Trophoblast cell (in vitro differentiated cells and primary cell): ENCODE measurements around the gene CAP1.

Source experiments
- DNase-seq, 2 donors: peaks; one replicate each; pipeline ENCODE4 v3.0.0-alpha.2; 2016
- H2AFZ ChIP-seq: 2 replicates; pipeline ENCODE4 v1.6.1; 2013; ENCODE audit warnings: low read length, moderate library complexity, mild to moderate bottlenecking; ENCODE audit not compliant: insufficient read depth, poor library complexity
- H2AK5ac ChIP-seq: 2 replicates; pipeline ENCODE4 v1.6.1; 2013; ENCODE audit warnings: mild to moderate bottlenecking, low read length
- H2BK120ac ChIP-seq: 2 replicates; pipeline ENCODE4 v1.6.1; 2013; ENCODE audit warnings: low read length, mild to moderate bottlenecking, moderate library complexity; ENCODE audit not compliant: insufficient read depth, poor library complexity
- H2BK12ac ChIP-seq: 2 replicates; pipeline ENCODE4 v1.6.1; 2013; ENCODE audit warnings: mild to moderate bottlenecking, low read length, moderate library complexity
- H2BK5ac ChIP-seq: 2 replicates; pipeline ENCODE4 v1.6.1; 2013; ENCODE audit warnings: low read length, low read depth, moderate library complexity, mild to moderate bottlenecking; ENCODE audit not compliant: poor library complexity
- H3K14ac ChIP-seq: 2 replicates; pipeline ENCODE4 v1.6.1; 2013; ENCODE audit warnings: mild to moderate bottlenecking, low read length
- H3K18ac ChIP-seq: 2 replicates; pipeline ENCODE4 v1.6.1; 2013; ENCODE audit warnings: mild to moderate bottlenecking, low read length
- H3K23ac ChIP-seq: 2 replicates; pipeline ENCODE4 v1.6.1; 2013; ENCODE audit warnings: low read length
- H3K27ac ChIP-seq: 2 replicates; pipeline ENCODE4 v1.5.1; 2013; ENCODE audit warnings: low read depth, mild to moderate bottlenecking, inconsistent platforms, low read length, moderate library complexity
- H3K27me3 ChIP-seq: 2 replicates; pipeline ENCODE4 v1.6.1; 2013; ENCODE audit warnings: inconsistent platforms, mild to moderate bottlenecking, low read length, moderate library complexity; ENCODE audit not compliant: insufficient read depth
- H3K36me3 ChIP-seq, 2 experiments: 1 replicate in 1 of 2; 2 replicates in 1 of 2; pipeline ENCODE4 v1.6.1; 2013; ENCODE audit warnings: low read length in 2 of 2, mild to moderate bottlenecking in 2 of 2, moderate library complexity in 1 of 2; ENCODE audit not compliant: insufficient read depth in 2 of 2, control insufficient read depth in 1 of 2
- H3K4ac ChIP-seq: 2 replicates; pipeline ENCODE4 v1.6.1; 2013; ENCODE audit warnings: low read depth, mild to moderate bottlenecking, low read length, moderate library complexity
- H3K4me1 ChIP-seq, 2 experiments: 1 replicate in 1 of 2; 2 replicates in 1 of 2; pipeline ENCODE4 v1.6.1; 2013; ENCODE audit warnings: low read length in 2 of 2, mild to moderate bottlenecking in 2 of 2, moderate library complexity in 1 of 2; ENCODE audit not compliant: insufficient read depth in 2 of 2, control insufficient read depth in 1 of 2
- H3K4me2 ChIP-seq: 2 replicates; pipeline ENCODE4 v1.6.1; 2013; ENCODE audit warnings: inconsistent platforms, mild to moderate bottlenecking, low read length, moderate library complexity
- H3K4me3 ChIP-seq: 2 replicates; pipeline ENCODE4 v1.5.1; 2013; ENCODE audit warnings: mild to moderate bottlenecking, low read depth, low read length, inconsistent platforms
- H3K79me1 ChIP-seq: one replicate; pipeline ENCODE4 v1.6.1; 2013; ENCODE audit warnings: low read length
- H3K79me2 ChIP-seq: 2 replicates; pipeline ENCODE4 v1.6.1; 2013; ENCODE audit warnings: low read length, mild to moderate bottlenecking; ENCODE audit not compliant: control insufficient read depth, insufficient read depth, poor library complexity
- H3K9ac ChIP-seq: 2 replicates; pipeline ENCODE4 v1.6.1; 2013; ENCODE audit warnings: mild to moderate bottlenecking, low read length
- H3K9me3 ChIP-seq: 2 replicates; pipeline ENCODE4 v1.6.1; 2013; ENCODE audit warnings: low read depth, mild to moderate bottlenecking, control low read depth, inconsistent platforms, low read length; ENCODE audit not compliant: insufficient read depth
- H4K12ac ChIP-seq: 2 replicates; pipeline ENCODE4 v1.6.1; 2013; ENCODE audit warnings: low read depth, mild to moderate bottlenecking, low read length, moderate library complexity
- H4K8ac ChIP-seq: 2 replicates; pipeline ENCODE4 v1.6.1; 2013; ENCODE audit warnings: low read depth, mild to moderate bottlenecking, low read length, moderate library complexity
- H4K91ac ChIP-seq: one replicate; pipeline ENCODE4 v1.6.1; 2013; ENCODE audit warnings: low read depth, mild to moderate bottlenecking, low read length, moderate library complexity
- WGBS: extraction: QIAGEN DNeasy Blood & Tissue Kit; methylation state at CpG from one replicate; pipeline ENCODE4 v1.1.7; 2013; ENCODE audit warnings: missing lambda C conversion rate; ENCODE audit not compliant: insufficient read length, insufficient coverage; ENCODE audit errors: extremely low coverage; 5-methylcytosine and 5-hydroxymethylcytosine counted together

CAP1 gene

DNA sequence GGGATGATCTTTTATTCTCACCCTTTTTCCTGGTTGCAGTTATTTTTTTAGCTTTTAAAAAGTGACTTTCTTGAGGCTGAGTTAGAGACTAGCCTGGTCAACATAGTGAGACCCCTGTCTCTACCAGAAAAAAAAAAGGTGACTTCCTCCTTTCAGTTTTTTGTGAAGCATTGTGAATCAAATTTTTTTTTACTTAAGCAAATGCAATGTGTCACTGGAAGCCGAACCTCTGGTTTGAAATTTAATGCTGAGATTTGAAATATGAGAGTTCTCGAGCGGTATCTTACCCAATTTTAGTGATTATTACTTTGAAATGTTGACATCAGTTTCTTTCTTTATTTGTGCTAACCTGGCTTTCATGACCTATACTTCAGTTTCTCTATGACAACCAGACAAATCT, 3.6 kb downstream of the CAP1 start:
- Histone ChIP-seq H3K27me3 (no peaks in the 10 kb centered on the region), H3K23ac (no peak overlapping the region), H2BK12ac (no peak overlapping the region), H3K4me3 (no peak overlapping the region), H4K12ac (no peak overlapping the region), H4K8ac (no peak overlapping the region), H3K36me3 (peaks cover 9 to 13% of the 10 kb centered on the region in 2 experiments), H2AFZ (no peak overlapping the region), H2BK120ac (no peak overlapping the region), H3K18ac (no peak overlapping the region), H3K27ac (no peak overlapping the region), H3K9me3 (no peaks in the 10 kb centered on the region), H2AK5ac (no peak overlapping the region), H3K79me2 (peaks cover 44% of the 10 kb centered on the region), H3K14ac (no peak overlapping the region), H3K79me1 (peaks cover 19% of the 10 kb centered on the region), H2BK5ac (no peak overlapping the region), H3K9ac (no peak overlapping the region), H3K4me1 (peaks cover 2 to 6% of the 10 kb centered on the region in 2 experiments), H4K91ac (no peak overlapping the region), H3K4ac (no peak overlapping the region), H3K4me2 (no peak overlapping the region)
- WGBS, result no CpG with 5 or more reads among the region's 3 CpGs
- no peak for DNase-seq

DNA sequence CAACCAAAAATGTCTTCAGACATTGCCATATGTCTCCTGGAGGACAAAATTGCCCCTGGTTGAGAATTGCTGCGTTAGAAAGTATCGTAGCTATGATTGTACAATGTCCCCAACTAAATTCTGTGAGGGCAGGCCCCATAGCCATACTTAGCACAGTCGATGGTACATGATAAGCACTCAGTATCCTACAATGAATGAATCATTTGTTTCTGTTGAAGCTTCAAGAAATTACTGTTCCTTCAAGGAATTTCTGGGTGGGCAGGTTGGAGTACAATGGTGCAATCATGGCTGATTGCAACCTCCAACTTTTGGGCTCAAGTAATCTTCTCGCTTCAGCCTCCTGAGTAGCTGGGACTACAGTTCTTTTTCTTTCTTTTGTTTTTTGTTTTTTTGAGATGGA, 4.7 kb downstream of the CAP1 start:
- peaks cover 42% of the 10 kb centered on the region for H3K79me2 ChIP-seq
- no peak overlapping the region for H2AK5ac ChIP-seq
- H4K12ac ChIP-seq, result no peak overlapping the region
- no peak overlapping the region for H2AFZ ChIP-seq
- H3K4me2 ChIP-seq, result no peak overlapping the region
- H3K4ac ChIP-seq, result peak overlapping the region; percentile 90
- peaks cover 9 to 16% of the 10 kb centered on the region in 2 experiments for H3K36me3 ChIP-seq
- H3K9ac ChIP-seq, result no peak overlapping the region
- peaks cover 9% of the 10 kb centered on the region for H3K79me1 ChIP-seq
- no peaks in the 10 kb centered on the region for H3K9me3 ChIP-seq
- no peak overlapping the region for H3K4me3 ChIP-seq
- H2BK5ac ChIP-seq, result no peak overlapping the region
- peak; percentile 26 to 60 for DNase-seq
- no peaks in the 10 kb centered on the region for H3K27me3 ChIP-seq
- H2BK120ac ChIP-seq, result no peak overlapping the region
- H3K23ac ChIP-seq, result no peak overlapping the region
- H3K4me1 ChIP-seq, result peaks cover 2 to 6% of the 10 kb centered on the region in 2 experiments
- H2BK12ac ChIP-seq, result no peak overlapping the region
- no peak overlapping the region for H4K91ac ChIP-seq
- no CpG with 5 or more reads among the region's 4 CpGs for WGBS
- H4K8ac ChIP-seq, result no peak overlapping the region
- H3K14ac ChIP-seq, result no peak overlapping the region
- no peak overlapping the region for H3K18ac ChIP-seq
- H3K27ac ChIP-seq, result no peak overlapping the region

DNA sequence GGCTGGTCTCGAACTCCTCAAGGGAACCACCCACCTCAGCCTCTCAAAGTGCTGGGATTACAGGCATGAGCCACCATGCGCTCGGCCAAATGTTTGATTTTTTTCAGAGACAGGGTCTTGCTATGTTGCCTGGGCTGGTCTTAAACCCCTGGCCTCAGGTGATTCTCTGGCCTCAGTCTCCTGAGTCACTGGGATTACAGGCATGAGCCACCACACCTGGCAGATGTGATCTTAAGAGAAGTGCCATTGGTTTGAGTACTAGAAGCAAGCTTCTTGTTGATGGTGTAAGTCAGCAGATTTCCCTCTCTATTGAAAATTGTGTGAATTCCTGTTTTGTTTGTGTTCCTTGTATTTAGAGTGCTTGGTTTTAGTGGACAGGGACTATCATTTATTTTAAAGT, 5.2 kb downstream of the CAP1 start:
- Histone ChIP-seq H3K79me1 (peaks cover 6% of the 10 kb centered on the region), H3K9ac (no peak overlapping the region), H2BK12ac (no peak overlapping the region), H3K4me1 (peaks cover 2 to 6% of the 10 kb centered on the region in 2 experiments), H3K23ac (no peak overlapping the region), H3K4me3 (no peak overlapping the region), H2AK5ac (no peak overlapping the region), H3K36me3 (peaks cover 9 to 18% of the 10 kb centered on the region in 2 experiments), H3K18ac (no peak overlapping the region), H3K79me2 (peaks cover 40% of the 10 kb centered on the region), H2BK120ac (no peak overlapping the region), H3K9me3 (no peaks in the 10 kb centered on the region), H4K8ac (no peak overlapping the region), H4K12ac (no peak overlapping the region), H3K27ac (no peak overlapping the region), H2BK5ac (no peak overlapping the region), H3K4me2 (no peak overlapping the region), H4K91ac (no peak overlapping the region), H2AFZ (no peak overlapping the region), H3K27me3 (no peaks in the 10 kb centered on the region), H3K14ac (no peak overlapping the region), H3K4ac (peak overlapping the region; percentile 82)
- peak; percentile 50 to 55 for DNase-seq
- no CpG with 5 or more reads among the region's 3 CpGs for WGBS

- Histone ChIP-seq H2BK5ac (no peak overlapping the region), H3K4me2 (no peak overlapping the region), H3K4me1 (peaks cover 0 to 1% of the 10 kb centered on the region in 2 experiments), H3K4me3 (no peak overlapping the region), H3K14ac (no peak overlapping the region), H3K18ac (no peak overlapping the region), H3K4ac (no peak overlapping the region), H2AFZ (no peak overlapping the region), H2AK5ac (no peak overlapping the region), H4K91ac (no peak overlapping the region), H3K23ac (no peak overlapping the region), H3K27me3 (no peaks in the 10 kb centered on the region), H3K9ac (no peak overlapping the region), H3K36me3 (peaks cover 9 to 21% of the 10 kb centered on the region in 2 experiments), H4K12ac (no peak overlapping the region), H2BK12ac (no peak overlapping the region), H3K27ac (no peak overlapping the region), H3K79me2 (peaks cover 28% of the 10 kb centered on the region), H2BK120ac (no peak overlapping the region), H3K9me3 (peaks cover 2% of the 10 kb centered on the region), H4K8ac (no peak overlapping the region), H3K79me1 (no peaks in the 10 kb centered on the region)
- no peak for DNase-seq
- WGBS, result no CpG with 5 or more reads among the region's 2 CpGs
These were observed 6.7 kb downstream of the CAP1 start for GRCh38 chr1:40047276-40047675.
